NB4 (cell line): Measurements from ENCODE around the gene CD164L2.

Experiments used
- CTCF ChIP-seq: IDR thresholded peaks from one replicate; pipeline ENCODE4 v1.5.1; 2012; ENCODE audit warnings: low read depth, low read length
- POLR2A ChIP-seq: IDR thresholded peaks from 2 replicates; pipeline ENCODE4 v1.6.1; 2011; ENCODE audit warnings: mild to moderate bottlenecking; ENCODE audit not compliant: insufficient read length; ENCODE audit errors: extremely low read depth

- no peak for TF ChIP-seq CTCF
- TF ChIP-seq POLR2A: no peak
Measured at GRCh38 chr1:27431601-27431940, 48.4 kb upstream of the CD164L2 start.
